Right ventricle myocardium inferior (tissue), 1 donor: Measurements from ENCODE around the gene ARMC12. TPM values are rescaled to one million over a fixed set of nuclear protein-coding genes. Genes with fewer than 3 reads are reported as not detected.
"Not testable (repeated sequence)": the region's sequence is repeated elsewhere in the genome, so short reads cannot be mapped to it uniquely, and the experiment has no call there.

ENCODE experiments used
- ATAC-seq: fragments of 200-7000 bp; cut with Tn5 transposase; one replicate; pipeline ENCODE4 v1.9.1; 2020; ENCODE audit warnings: mild to moderate bottlenecking, moderate library complexity
- DNase-seq: peaks from one replicate; pipeline ENCODE4 v3.0.0; 2021; ENCODE audit errors: missing footprints
- intact Hi-C: fragments of 100-400 bp; cut with DNase I; formaldehyde crosslinking; loops from one replicate; pipeline ENCODE4 v1.11.0; 2022
- long read RNA-seq: library from polyadenylated mRNA; unstranded; transcript quantifications from one replicate; pipeline ENCODE4 v2.0.0, GENCODE V29; 2021
- total RNA-seq: library from RNA; stranded (reverse); fragmentation: NEBNext Ultra II Directional; extraction: Animal tissue kit (Norgen Biotek cat#: 25700); gene quantifications from one replicate; pipeline ENCODE4 v1.2.1, GENCODE V29; 2021
- donor health status: DM: no; HTN: yes; CAD: no; lungs with severe emphysema.

ARMC12 gene
- total RNA-seq: not detected
- long read RNA-seq: 0 reads

GRCh38 chr6:35736982-35737412, at the start of gene ARMC12:
Gene ARMC12, plus strand, starts transcription at chr6:35737032. Its CDS starts 77 bp downstream, at chr6:35737109.
- ATAC-seq: no peak
- no peak for DNase-seq
- intact Hi-C loops: loop anchor here (1.0 to 5.0 kb wide), 3 partner anchors 153 to 395 kb away; partner anchors contain the start of gene PPARD

GRCh38 chr6:35687658-35688604, 48.9 kb upstream of the ARMC12 start:
- intact Hi-C loops: loop anchor here (1.0 to 5.0 kb wide), 3 partner anchors 39 to 101 kb away; no protein-coding TSS in a partner anchor
- DNase-seq (peak; percentile 88), ATAC-seq (peak; percentile 10)

- peak; percentile 99 for DNase-seq
- intact Hi-C loops: loop anchor here (1.0 to 5.0 kb wide), 3 partner anchors 39 to 101 kb away; no protein-coding TSS in a partner anchor
- ATAC-seq: peak; percentile 91
Observed at GRCh38 chr6:35688605-35689322, 48.1 kb upstream of the ARMC12 start, which contains the start of gene FKBP5. Gene FKBP5, minus strand, starts transcription at chr6:35688915. Its CDS starts 46,091 bp downstream, at chr6:35642824.

GRCh38 chr6:35690006-35690405, 46.8 kb upstream of the ARMC12 start:
- DNase-seq, ATAC-seq, intact Hi-C loops: not testable (repeated sequence)

- intact Hi-C loops: no loop called here
- no peak for ATAC-seq
Observed at GRCh38 chr6:35690484-35690883, 46.3 kb upstream of the ARMC12 start.

GRCh38 chr6:35691027-35691824, 45.6 kb upstream of the ARMC12 start:
- DNase-seq: peak; percentile 93
- ATAC-seq: peak; percentile 83
- intact Hi-C loops: loop anchor here (1.0 kb wide), 1 partner anchor 31 kb away; no protein-coding TSS in a partner anchor

More at GRCh38 chr6:35690484-35690883, 46.3 kb upstream of the ARMC12 start:
- DNase-seq: no peak

- ATAC-seq: no peak
- intact Hi-C loops: no loop called here
- no peak for DNase-seq
Observed at GRCh38 chr6:35694462-35694861, 42.4 kb upstream of the ARMC12 start.

- DNase-seq, intact Hi-C loops, ATAC-seq: not testable (repeated sequence)
Observed at GRCh38 chr6:35698430-35698829, 38.4 kb upstream of the ARMC12 start.

GRCh38 chr6:35698858-35699257, 38.0 kb upstream of the ARMC12 start:
- ATAC-seq: no peak
- intact Hi-C loops: no loop called here
- no peak for DNase-seq

- no peak for DNase-seq
Observed at GRCh38 chr6:35703554-35703953, 33.3 kb upstream of the ARMC12 start.

GRCh38 chr6:35706468-35706867, 30.4 kb upstream of the ARMC12 start:
- no peak for DNase-seq
- ATAC-seq: no peak
- intact Hi-C loops: no loop called here

More at GRCh38 chr6:35703554-35703953, 33.3 kb upstream of the ARMC12 start:
- intact Hi-C loops: no loop called here
- no peak for ATAC-seq

GRCh38 chr6:35707714-35708407, 29.0 kb upstream of the ARMC12 start:
- ATAC-seq (no peak), DNase-seq (no peak)
- intact Hi-C loops: no loop called here

GRCh38 chr6:35708585-35708984, 28.2 kb upstream of the ARMC12 start:
- DNase-seq: no peak
- intact Hi-C loops: no loop called here
- no peak for ATAC-seq

- intact Hi-C loops: no loop called here
- peak; percentile 28 for ATAC-seq
Observed at GRCh38 chr6:35710241-35710847, 26.5 kb upstream of the ARMC12 start.

GRCh38 chr6:35711731-35712130, 25.1 kb upstream of the ARMC12 start:
- DNase-seq (no peak), ATAC-seq (no peak)
- intact Hi-C loops: no loop called here

More at GRCh38 chr6:35710241-35710847, 26.5 kb upstream of the ARMC12 start:
- DNase-seq: no peak

- DNase-seq: no peak
- intact Hi-C loops: no loop called here
- no peak for ATAC-seq
Observed at GRCh38 chr6:35713006-35713767, 23.6 kb upstream of the ARMC12 start.

- DNase-seq: no peak
- intact Hi-C loops: no loop called here
- ATAC-seq: no peak
Observed at GRCh38 chr6:35716798-35717197, 20.0 kb upstream of the ARMC12 start.
